Measurements from ENCODE around the gene SRP54. TPM values are rescaled to one million over a fixed set of nuclear protein-coding genes. Genes with fewer than 3 reads are reported as not detected.

Gene SRP54
- total and polyA plus RNA-seq, 2 of the 13 experiments (the other 11 are each of a cell fraction or from before 2014, with no cell fraction given), result 42.2 to 207 TPM

GRCh38 chr14:35046048-35046750, 63.4 kb downstream of the SRP54 start, which contains the start of gene FAM177A1 (continued):
- TF ChIP-seq THYN1 (CRISPR knock-in tag; IDR thresholded peaks at IDR 0.05; ENCODE audit: borderline replicate concordance, low read depth) (no peak), ZSCAN12 (CRISPR knock-in tag; IDR thresholded peaks at IDR 0.05) (peak; percentile 86), THRA (CRISPR knock-in tag; IDR thresholded peaks at IDR 0.05; ENCODE audit: borderline replicate concordance) (peak; percentile 92), PPARG (CRISPR knock-in tag; conservative IDR thresholded peaks at IDR 0.05) (peak; percentile 53), ZNF460 (CRISPR knock-in tag; IDR thresholded peaks at IDR 0.05; ENCODE audit: borderline replicate concordance) (peak; percentile 70; the same call in 1 of the 2 replicates), ZNF431 (CRISPR knock-in tag; IDR thresholded peaks at IDR 0.05; ENCODE audit: borderline replicate concordance, low read depth) (peak; percentile 96; the same call in 1 of the 2 replicates), ZBTB46 (CRISPR knock-in tag; IDR thresholded peaks at IDR 0.05; ENCODE audit: borderline replicate concordance) (0 out of 2 replicates have a peak, but pooled peaks have one; percentile 5), THAP7 (CRISPR knock-in tag; IDR thresholded peaks at IDR 0.05) (peak; percentile 95), ISL2 (CRISPR knock-in tag; IDR thresholded peaks at IDR 0.05) (peak; percentile 84), KLF6 (CRISPR knock-in tag; IDR thresholded peaks at IDR 0.05) (peak; percentile 99), ZNF333 (CRISPR knock-in tag; IDR thresholded peaks at IDR 0.05; ENCODE audit: borderline replicate concordance) (peak; percentile 99), ZSCAN25 (CRISPR knock-in tag; IDR thresholded peaks at IDR 0.05) (peak; percentile 89), ATF6 (CRISPR knock-in tag; conservative IDR thresholded peaks at IDR 0.05) (no peak; the same call in 1 of the 2 replicates), NFE2 (CRISPR knock-in tag; IDR thresholded peaks at IDR 0.05) (no peak), FOXK2 (IDR thresholded peaks at IDR 0.05) (no peak), ZFYVE20 (CRISPR knock-in tag; IDR thresholded peaks at IDR 0.05; ENCODE audit: borderline replicate concordance, low read depth) (no peak), ZNF513 (CRISPR knock-in tag; conservative IDR thresholded peaks at IDR 0.05) (peak; percentile 95), FOSL2 (CRISPR knock-in tag; IDR thresholded peaks at IDR 0.05) (peak; percentile 50; the same call in 1 of the 2 replicates), KAT8 (CRISPR knock-in tag; IDR thresholded peaks at IDR 0.05) (peak; percentile 93), CEBPG (CRISPR knock-in tag; IDR thresholded peaks at IDR 0.05) (no peak; the same call in 1 of the 2 replicates), IRF1 (CRISPR knock-in tag; IDR thresholded peaks at IDR 0.05; ENCODE audit: low read depth) (no peak)
